D341Med (cell line): ENCODE results near the gene TNRC6B.
"Not testable (repeated sequence)": the region's sequence is repeated elsewhere in the genome, so short reads cannot be mapped to it uniquely, and the experiment has no call there.

Source experiments
- DNase-seq: peaks from one replicate; pipeline ENCODE4 v3.0.0; 2012; ENCODE audit warnings: low spot score

TNRC6B gene

DNA sequence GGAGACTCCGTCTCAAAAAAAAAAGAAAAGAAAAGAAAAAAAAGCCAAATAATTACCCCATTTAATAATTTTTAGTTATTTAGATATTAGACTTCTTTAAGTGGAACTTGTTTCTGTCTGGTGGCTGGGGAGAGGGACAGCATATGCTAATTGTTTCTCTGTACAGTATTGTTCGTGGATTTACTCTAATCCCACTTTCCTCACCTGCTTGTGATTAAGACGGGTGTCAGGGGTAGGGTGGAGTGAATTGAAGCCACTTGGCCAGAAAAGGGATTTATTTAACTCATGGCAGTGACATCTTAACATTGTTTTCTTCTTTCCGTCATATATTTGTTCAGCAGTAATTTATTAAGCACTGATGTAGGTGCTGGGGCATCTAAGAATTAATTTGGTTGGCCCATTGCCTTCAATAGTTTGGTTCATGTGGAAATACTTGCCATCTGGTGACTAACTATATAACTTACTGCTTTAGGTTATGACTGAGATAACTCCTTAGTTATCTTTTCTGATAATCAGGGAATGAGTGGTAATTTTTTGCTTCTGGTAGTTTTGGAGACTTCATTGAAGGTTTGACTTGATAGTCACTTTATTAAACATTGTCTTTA is 4.6 kb downstream of the TNRC6B start:
- peak; percentile 45 for DNase-seq

DNA sequence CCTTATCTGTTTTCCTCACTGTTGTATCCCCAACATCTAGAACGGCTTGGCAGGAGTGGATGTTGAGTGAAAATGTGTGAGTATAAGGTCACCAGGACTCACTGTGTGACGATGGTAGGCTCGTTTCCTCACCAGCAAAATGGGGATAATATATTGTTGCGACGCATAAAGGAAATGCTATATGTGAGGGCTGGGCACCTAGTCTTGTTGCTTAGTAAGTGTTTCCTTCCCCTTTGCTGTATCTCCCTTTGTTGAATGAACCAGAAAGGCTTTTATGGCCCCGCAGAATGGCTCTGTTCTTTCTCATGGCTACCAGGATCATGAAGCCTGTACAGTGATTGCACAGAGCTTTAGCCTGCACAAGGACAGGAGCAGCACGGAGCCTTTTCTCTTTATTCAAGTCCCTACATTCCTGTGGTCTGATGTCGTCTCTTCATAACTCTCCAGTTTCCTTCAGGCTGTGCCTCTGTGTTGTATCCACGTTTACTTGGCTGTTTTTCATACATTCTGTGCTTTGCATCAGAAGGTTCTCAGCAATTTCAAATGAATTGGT is 5.4 kb downstream of the TNRC6B start:
- DNase-seq: no peak

DNA sequence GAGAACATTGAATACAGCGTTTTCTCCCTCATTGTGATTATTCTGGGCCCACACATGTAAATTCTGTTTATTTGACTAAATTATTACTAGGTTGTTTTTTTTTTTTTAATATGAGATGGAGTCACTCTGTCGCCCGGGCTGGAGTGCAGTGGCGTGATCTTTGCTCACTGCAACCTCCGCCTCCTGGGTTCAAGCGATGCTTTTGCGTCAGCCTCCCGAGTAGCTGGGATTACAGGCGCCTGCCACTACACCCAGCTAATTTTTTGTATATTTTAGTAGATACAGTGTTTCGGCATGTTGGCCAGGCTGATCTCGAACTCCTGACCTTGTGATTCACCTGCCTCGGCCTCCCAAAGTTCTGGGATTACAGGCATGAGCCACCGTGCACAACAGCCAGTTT is 5.9 kb downstream of the TNRC6B start:
- DNase-seq: not testable (repeated sequence)

DNA sequence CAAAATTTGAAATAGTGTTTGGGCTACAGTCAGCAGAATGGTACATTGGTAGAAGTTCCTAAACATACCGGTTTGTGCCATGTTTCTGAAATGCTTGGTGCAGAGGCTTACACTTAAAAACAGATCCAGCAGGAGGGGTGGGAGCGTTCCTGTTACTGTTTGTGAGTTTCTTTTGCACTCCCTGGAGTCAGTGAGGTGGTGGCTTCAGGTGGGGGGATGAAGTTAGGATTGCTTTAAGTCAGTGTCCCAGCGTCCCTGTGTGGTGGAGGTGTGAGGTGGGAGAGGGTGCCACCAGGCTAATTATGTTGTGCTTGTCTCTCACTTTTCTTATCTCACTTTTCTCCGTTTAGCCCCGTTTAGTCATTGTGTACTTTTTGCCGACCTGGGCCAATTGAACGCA is 9.7 kb downstream of the TNRC6B start:
- peak; percentile 21 for DNase-seq

DNA sequence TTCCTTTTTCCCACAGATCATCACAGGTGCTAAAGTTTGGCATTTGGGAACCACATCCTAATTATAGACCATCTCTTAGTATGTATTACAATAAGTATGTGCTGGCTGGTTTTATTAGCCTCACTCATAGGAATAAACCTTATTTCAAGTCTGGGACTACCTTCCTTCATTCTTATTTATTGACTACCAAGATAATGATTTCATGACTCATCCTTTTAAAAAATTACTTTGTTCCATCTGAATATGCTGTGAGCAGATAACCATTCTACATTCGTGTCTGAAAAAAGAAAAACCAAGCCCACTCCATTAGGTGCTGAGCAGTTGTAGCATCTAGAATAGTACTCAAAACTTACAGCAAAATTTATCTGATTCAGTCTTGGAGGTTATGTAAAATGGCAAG is 12.3 kb downstream of the TNRC6B start:
- DNase-seq: no peak

DNA sequence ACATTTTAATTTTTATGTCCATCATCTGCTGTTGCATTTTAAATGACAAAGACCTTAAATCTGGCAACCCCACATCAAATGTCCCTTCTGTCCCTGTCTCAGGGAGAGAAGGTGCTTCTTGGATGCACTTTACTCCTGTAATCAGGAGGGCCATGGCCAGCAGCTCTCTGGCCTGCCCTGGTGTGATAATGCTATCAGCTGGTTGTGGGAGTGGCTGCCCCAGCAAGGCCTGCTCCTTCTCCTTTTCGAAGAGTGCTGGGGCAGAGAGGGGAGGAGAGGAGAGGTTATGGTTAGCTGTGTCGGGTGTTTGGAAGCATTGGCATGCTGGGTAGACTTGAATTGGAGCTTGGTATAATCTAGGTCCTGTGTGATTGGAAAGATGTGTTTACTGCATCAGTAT is 12.8 kb downstream of the TNRC6B start:
- no peak for DNase-seq

DNA sequence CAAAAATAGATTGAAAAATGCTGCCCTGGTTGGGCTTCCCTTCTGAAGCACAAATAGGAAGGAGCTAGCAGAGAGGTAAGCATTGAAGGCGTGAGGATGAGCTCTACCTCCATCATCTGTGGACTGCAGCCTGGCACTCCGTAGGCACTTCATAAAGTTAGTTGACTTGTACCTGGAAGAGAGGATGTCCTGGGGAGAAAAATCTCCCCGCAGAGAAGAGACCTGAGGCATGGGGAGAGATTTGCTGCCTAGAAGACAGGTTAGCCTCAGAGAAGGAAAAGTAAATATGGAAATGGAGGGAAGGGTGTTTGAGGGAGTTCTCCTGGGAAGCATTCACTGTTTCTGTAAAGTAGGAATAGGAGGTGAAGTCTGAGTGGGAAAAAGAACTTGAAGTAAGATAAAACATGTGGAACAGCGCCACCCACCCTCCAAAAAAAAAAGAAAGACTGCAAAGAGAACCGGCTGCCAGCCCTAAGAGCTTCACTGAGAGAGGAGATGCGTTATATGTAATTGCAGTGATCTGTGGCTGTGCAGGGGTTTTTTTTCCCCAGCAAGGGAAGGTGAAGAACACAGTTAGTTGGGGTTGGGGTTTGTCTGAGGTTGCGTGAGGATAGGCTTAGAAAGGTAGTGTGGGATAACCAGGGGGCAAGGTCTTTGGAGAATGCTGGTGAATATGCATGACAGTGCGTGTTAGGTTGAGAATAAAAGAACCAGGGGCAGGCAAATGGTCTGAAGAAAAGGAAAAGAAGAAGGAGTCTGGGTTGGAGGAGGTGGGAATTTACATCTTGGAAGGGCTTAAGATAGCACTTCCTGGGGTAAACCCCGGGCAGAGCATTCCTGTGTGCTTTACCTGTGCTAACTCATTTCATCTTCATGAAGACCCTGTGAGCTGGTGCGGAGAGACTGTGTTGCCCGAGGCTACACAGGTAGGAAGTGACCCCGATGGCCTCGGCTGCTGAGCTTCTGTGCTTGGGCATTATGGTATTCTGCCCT is 16.0 kb downstream of the TNRC6B start:
- no peak for DNase-seq

DNA sequence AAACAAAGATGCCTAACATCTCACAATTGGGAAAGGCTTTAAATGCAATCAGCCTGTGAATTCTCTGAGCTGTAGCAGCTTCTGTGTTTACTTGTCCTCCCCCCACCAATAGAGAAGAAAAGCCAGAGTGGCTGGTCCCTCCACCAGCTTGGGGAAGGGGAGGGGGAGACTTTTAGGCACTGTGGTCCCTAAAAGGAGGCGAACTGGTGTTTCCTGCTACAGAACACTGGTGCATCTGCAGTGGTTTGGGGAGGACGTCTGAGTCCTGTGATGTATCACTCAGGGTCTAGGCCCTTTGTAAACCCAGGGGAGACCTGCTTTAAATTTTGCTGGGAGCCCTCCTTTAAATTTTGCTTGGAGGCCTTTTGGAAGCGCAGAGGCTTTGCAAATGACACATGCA is 16.9 kb downstream of the TNRC6B start:
- DNase-seq: no peak

DNA sequence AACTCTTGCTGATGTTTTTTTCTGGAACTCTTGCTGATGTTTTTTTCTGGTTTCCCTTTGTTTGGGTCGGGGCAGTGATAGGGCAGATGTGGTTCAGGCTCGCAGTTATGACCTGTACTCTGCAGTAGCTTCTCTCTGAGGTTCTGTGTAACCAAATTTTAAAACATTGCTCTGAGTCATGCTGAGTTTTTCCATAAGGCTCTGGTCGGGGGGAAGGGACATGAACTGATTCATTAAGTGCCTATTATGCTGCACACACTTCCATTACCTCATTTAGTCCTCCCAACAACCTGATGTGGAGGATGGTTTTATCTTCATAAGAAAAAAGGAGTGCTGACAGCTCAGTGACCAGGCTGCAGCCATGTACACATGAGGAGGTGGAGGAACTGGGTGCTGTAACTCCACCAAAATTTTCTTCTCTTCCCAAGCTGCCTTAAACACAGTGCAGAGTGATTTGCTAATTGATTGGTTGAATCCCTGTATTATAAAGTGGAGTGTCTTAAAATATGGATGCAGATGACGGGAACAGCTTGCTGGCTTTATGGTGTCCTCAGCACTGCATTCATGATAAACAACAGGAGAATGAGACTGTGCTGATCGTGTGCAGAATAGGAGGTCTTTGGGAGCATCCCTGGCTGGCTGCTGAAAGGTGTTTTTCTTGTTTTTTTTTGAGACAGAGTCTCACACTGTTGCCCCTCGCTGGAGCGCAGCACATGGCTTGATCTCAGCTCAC is 19.1 kb downstream of the TNRC6B start:
- no peak for DNase-seq

DNA sequence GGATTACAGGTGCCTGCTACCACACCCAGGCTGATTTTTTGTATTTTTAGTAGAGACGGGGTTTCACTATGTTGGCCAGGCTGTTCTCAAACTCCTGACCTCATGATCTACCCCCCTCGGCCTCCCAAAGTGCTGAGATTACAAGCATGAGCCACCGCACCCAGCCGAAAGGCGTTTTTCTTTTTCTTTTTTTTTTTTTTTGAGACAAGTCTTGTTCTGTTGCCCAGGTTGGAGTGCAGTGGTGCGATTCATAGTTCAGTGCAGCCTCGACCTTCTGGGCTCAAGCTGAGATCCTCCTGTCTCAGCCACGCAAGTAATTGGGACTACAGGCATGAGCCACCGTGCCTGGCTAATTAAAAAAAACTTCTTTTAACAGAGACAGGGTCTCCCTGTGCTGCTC is 19.7 kb downstream of the TNRC6B start:
- DNase-seq: not testable (repeated sequence)

DNA sequence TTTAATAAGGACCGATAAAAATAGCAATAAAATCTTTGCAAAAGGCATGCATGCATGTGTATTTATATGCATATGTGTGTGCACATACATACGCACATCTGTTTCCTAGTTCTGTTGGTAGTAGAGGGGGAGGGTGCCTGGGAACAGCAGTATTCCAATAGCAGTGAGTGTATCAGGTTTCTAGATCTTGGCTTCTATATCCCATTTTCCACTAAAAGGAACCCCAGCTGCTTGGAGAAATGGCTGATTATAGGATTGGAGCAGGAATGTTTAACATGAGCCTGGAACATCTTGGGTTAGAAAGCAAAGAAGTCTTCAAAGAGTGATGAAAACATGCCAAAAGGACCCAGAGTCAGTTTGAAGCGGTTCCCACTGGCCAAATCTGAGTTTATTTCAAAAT is 21.0 kb downstream of the TNRC6B start:
- no peak for DNase-seq

DNA sequence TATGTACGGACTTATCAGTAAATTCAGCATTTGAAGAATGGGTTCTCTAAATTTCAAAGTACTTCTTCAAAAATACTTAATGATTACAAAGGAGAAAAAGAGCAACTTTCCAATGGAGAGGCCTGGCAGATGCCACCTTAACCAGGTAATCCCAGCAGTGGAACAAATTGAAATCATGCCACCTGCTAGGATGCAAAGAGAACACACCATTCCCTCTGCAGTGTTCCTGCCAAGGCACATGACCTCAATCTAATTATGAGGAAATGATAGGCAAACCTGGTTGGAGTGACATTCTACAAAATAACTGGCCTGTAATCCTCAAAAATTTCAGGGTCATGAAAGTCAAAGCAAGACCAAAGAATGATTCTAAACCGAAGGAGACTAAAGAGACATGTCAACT is 21.5 kb downstream of the TNRC6B start:
- no peak for DNase-seq

DNA sequence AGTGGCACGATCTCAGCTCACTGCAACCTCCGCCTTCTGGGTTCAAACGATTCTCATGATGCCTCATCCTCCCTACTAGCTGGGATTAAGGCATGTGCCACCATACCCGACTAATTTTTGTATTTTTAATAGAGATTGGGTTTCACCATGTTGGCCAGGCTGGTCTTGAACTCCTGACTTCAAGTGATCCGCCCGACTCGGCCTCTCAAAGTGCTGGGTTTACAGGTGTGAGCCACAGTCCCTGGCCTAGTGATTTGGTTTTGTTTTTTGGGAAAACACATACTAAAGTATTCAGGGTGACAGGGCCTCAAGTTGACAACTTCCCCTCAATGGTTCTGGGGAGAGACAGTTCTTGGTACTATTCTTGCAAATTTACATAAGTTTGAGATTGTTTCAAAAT is 22.1 kb downstream of the TNRC6B start:
- no peak for DNase-seq

DNA sequence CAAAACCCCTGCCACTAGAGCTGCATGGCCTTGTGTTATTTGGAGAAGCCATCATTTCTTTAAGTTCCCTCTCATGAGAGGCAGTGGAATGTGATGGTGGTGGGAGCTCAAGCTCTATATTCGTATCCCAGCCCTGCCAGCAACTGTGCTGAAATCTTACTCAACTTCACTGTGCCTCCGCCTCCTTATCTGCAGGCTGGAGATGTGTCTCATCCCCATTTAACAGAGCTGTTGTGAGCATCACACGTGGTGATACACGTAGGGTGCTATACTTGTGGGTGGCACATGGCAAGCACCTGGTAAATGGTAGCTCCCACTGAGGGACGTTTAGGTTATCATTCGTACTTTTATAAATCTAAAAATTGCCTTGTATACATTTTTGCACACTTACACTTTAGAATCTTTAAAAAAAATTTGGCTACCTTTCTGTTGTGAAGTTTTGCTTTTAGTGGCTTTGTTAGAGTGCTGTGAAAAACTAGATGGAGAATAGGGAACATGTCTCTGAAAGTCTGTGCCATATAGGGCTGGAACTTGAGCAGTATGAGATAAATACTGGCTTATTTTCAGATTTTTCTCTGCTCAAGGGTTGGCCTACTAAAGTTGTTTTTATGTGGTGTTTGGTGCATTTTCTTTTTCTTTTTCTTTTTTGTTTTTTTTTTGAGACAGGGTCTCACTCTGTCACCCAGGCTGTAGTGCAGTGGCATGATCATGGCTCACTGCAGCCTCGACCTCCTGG is 23.2 kb downstream of the TNRC6B start:
- no peak for DNase-seq

DNA sequence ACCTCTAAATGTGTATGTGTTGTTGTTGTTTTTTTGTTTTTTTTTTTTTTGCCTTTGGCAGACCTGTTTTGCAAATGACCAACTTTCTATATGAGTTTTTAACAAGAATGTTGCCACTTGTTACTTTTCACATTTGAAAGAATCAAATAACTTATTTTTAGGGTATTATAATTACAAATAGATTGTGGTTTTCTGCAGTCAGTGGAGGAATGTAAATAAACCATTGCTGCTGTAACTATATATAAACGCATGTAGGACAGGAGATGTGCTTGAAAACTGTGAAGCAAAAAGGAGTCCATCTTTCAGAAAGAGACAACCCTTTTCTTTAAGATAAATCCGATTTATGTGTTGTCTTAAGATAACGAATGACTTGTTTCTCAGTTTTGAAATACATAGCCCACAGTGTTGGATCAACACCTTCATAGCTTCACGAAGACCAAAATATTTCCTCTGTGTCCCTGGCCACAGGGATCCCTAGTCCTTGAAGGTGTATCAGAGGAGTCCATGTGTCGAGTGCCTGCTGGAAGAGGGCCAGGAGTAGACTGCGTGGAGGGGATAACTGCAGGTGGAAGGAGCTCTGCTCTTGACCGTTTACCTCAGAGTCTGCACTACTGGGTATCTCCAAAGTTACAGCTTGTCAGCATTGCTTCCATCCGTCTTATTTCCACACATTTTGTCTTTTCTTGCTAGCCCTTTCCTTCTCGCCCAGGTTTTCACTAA is 24.7 kb downstream of the TNRC6B start:
- DNase-seq: no peak

DNA sequence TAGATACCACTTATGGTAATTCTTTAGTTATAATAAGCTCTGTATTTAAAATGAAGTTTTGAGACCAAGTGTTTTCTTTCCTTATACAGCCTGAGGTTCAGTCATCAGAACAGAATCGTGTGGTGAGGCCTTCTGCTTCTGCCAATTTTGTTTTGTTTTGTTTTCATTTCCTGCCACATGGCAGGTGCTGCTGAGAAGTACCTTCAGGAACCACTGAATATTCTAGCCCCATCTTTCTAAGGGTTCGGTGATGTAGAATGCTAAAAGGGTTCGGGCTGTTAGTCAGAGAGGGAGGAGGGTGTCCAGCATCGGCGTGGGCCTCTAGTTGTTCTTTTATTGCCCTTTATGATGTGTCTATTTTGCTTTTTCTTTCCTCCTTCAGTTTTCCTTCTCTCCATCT is 25.8 kb downstream of the TNRC6B start:
- no peak for DNase-seq

DNA sequence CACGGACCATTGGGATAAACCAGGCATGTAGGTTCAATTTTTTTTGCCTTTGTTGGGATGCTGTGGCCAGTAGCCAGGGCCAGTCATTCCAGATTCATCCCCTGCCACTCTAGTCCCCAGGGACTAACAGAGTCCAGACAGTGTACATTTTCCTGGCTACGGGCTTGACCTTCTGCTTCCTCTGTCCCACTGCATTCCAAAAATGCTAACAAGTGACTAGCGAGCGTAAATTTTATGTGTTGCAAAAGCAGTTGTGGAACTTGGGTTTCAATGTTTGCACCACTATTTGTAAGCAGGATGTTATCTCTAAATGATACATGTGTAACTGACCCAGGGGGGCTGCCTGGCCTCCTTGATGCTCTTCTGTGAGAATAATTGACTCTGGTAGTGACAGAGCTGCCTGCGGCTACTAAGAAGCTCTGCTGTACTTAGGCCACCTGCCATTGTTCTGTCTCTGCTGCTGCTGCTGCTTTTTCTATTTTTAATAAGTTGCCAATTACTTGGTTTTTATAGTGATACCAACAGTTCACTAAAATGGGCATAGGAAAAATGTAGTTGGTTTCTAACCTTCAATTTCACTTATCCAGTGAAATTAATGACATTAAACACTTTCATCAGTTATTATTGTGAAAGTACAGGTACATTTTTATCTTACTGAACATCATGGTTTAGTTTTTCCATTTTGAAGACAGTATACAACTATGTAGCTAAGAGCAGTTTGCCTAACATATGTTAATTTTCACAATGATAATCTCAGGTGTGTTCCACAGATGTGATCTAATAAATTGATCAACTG is 26.8 kb downstream of the TNRC6B start:
- DNase-seq: no peak

DNA sequence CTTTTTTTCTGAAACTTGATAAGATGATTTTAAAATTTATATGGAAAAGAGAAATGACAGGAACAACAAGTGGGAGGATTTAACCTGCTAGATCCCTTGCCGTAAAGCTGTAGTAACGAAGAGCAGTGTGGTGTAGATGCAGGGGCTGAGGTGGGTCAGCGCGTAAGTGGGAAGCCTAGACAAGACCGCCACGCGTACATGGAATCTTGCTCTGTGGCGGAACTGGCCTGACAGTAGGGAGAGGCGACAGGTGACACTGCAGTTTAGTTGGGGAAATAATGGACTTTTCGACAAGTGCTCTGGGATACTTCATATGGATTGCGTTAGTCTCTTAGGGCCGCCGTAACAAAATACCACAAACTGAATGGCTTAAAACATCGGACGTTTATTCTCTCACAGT is 28.8 kb downstream of the TNRC6B start:
- no peak for DNase-seq

DNA sequence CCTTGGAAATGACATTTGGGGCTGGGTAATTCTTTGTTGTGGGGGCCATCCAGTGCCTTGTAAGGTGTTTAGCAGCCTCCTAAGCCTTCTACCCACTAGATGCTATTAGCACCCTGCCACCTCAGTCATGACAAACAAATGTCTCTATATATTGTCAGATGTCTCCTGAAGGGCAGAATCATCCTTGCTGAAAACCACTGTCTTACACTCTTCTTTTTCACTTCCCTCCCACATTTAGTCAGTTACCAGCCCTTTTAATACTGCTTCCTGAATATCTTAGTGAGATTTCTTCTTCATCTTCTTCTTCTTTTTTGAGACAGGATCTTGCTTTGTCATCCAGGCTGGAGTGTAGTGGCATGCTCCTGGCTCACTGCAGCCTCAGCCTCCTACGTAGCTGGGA is 33.1 kb downstream of the TNRC6B start:
- DNase-seq: no peak

DNA sequence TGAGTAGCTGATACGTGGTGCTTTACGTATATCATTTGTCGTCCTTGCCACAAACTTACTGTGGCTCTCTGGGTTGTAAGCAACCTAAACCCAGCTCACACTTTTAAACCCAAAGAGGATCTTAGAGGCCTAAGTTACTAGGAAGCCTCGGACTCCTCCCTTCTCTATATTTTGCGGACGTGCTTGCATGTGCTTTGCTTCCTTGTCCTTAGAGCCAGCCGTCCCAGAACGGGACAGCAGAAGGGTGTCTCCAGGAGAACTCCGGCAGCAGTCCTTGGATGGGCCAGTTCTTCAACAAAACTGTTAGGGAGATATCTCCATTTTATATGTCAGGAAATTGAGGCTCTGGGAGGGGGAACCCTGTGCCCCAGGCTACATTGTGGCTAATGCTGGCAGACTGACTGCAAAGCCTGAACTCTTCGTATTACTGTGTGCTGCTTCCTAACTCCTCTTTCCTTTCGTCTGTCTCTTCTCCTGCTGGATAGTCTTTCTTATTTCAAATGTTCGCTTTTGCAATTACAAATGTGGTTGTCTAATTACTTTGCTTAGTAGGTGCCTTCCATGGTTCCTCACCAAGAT is 33.8 kb downstream of the TNRC6B start:
- no peak for DNase-seq
